GM12874 (cell line): Measurements from ENCODE around the gene MYO15B.

Experiments used
- TF ChIP-seq, protein P1 (sequence below): IDR thresholded peaks from 2 replicates; pipeline ENCODE4 v1.5.1; 2011; ENCODE audit warnings: low read depth, mild to moderate bottlenecking, control low read depth, low read length, moderate library complexity; ENCODE audit not compliant: insufficient read depth

MYO15B gene

DNA sequence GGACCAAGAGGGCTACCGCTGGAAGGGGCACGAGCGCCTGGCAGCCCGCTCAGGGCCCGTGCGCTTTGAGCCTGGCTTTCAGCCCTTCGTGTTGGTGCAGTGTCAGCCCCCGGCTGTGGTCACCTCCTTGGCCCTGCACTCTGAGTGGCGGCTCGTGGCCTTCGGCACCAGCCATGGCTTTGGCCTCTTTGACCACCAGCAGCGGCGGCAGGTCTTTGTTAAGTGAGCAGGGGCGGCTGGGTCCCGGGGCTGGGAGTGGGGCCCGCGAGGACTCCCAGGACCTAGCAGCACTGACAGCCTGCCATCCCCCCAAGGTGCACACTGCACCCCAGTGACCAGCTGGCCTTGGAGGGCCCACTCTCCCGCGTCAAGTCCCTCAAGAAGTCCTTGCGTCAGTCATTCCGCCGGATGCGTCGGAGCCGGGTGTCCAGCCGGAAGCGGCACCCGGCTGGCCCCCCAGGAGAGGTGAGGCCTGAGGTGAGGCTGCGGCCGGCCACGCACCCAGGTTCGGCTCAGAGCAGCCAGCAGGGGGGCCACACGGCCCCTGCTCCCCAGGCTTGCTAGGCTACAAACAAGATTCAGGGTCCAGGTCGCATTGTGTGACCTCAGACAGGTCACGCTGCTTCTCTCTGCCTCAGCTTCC is 17.4 kb upstream of the MYO15B start:
- TF ChIP-seq, protein P1, sequence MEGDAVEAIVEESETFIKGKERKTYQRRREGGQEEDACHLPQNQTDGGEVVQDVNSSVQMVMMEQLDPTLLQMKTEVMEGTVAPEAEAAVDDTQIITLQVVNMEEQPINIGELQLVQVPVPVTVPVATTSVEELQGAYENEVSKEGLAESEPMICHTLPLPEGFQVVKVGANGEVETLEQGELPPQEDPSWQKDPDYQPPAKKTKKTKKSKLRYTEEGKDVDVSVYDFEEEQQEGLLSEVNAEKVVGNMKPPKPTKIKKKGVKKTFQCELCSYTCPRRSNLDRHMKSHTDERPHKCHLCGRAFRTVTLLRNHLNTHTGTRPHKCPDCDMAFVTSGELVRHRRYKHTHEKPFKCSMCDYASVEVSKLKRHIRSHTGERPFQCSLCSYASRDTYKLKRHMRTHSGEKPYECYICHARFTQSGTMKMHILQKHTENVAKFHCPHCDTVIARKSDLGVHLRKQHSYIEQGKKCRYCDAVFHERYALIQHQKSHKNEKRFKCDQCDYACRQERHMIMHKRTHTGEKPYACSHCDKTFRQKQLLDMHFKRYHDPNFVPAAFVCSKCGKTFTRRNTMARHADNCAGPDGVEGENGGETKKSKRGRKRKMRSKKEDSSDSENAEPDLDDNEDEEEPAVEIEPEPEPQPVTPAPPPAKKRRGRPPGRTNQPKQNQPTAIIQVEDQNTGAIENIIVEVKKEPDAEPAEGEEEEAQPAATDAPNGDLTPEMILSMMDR, result no peak

- TF ChIP-seq, protein P1, result no peak
Measured at GRCh38 chr17:75570772-75571171, 16.8 kb upstream of the MYO15B start.

- TF ChIP-seq, protein P1, result no peak
Measured at GRCh38 chr17:75571197-75571884, 16.3 kb upstream of the MYO15B start.

- TF ChIP-seq, protein P1, result no peak
Measured at GRCh38 chr17:75571885-75572215, 15.8 kb upstream of the MYO15B start.

GRCh38 chr17:75572713-75573539 is 14.7 kb upstream of the MYO15B start:
- TF ChIP-seq, protein P1, result no peak

DNA sequence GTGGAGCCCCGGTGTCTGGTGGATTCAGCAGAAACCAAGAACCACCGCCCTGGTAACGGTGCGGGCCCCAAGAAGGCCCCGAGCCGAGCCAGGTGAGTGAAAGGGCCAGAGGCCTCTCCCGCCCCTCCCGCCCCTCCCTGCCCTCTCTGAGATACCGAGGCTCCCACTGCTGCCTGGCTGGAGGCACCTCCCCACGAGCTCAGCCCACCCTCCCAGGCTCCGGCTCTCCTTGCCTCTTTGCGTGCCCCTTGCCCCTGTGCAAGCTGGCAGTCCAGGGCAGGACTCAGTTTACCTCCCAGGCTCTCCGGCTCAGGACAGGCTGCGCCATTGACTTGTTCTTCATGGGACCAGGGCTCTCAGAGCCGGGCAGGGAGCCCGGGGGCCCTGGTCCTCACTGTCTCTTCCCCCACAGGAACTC is 14.1 kb upstream of the MYO15B start:
- TF ChIP-seq, protein P1, result no peak

DNA sequence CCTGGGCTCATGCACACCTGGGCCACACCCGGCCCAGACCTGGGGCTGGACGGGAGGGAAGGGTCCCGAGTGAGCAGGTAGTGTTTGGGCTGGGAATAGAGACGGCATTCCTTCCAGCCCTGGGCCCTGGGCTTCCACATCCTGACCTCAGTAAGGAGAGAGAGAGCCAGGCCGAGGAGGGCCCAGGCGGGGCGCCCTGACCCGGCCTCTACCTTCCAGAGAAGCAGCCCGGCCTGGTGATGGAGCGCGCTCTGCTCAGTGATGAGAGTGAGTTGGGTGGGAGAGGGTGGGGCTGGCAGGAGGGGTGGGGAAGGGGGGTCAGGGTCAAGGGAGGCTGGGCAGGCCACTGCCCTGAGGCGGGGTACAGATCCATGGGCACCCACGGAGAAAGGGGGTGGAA is 13.6 kb upstream of the MYO15B start:
- TF ChIP-seq, protein P1, result no peak
